HG03432 (cell line): ENCODE results near the gene XKR8.

Experiments
- ATAC-seq: cut with Tn5 transposase; IDR thresholded peaks from one replicate; pipeline ENCODE4 v1.9.1; 2021; ENCODE audit warnings: mild to moderate bottlenecking, moderate library complexity; ENCODE audit not compliant: unreplicated experiment

Gene XKR8

DNA sequence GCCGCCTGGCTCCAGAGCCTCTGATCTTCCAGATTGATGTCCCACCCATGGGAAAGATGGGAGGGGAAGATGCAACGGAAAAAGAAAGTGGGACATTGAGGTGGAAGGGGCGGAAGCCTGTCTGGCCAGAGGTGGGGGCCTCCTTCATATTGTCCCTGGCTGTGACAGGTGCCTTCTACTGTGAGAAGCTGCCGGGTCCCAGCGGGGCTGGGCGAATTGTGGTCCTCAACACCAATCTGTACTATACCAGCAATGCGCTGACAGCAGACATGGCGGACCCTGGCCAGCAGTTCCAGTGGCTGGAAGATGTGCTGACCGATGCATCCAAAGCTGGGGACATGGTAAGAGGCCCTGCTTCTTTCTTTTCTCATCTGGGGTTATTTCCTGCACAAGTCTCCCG lies 5.6 kb upstream of the XKR8 start:
- ATAC-seq, result no peak

DNA sequence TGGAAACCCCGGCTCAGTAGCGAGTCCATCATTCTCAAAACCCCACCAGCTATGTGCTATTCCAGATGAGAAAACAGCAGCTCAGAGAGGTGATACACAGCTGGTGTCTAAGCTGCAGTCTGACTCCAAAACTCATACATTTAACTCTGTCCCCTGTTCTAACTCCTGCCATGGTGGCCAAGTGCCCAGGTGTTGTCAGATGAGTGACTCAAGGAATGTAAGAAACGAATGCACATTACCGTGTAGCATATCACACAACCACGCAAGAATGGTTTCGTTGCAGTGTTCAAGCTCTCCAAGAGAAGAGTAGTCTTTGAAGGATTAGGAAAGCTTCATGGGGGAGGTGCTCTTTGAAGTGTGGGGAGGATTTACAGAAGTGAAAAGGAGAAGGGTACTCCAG lies 4.7 kb upstream of the XKR8 start:
- ATAC-seq, result no peak

DNA sequence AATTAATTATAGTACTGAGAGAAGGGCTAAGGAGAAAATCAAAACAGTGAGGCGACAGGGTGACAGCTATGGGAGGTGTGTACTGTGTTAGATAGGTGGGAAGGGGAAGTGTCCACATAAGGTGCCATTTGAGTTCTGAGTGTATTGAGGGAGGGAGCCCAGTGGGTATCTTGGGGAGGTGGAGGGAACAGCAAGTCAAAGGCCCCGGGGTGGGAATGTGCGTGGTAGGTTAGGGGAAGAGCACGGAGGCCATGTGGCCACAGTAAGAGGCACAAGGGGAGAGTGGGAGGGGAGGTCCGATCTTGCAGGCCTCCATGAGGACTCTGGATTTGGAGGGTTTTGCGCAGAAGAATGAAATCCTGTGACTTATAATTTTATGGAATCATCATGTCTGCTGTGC lies 3.0 kb upstream of the XKR8 start:
- no peak for ATAC-seq

DNA sequence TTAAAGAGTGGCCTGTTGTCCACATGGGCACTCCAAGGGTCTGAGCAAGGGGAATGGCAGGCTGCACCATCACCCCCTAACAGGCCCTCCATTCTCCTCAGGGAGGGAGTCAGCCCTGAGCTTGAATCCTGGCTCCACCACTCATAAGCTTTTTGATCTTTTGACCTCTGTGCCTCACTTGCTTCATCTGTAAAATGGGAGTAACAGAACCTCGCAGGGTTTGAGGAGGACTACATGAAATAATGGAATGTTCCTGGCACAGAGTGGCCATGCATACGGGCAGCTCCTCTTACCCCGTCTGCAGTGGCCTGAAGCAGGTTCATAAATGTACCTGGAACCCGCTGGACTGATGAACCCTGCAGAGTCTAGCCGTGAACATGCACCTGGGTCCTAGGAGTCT lies 2.1 kb upstream of the XKR8 start:
- no peak for ATAC-seq

DNA sequence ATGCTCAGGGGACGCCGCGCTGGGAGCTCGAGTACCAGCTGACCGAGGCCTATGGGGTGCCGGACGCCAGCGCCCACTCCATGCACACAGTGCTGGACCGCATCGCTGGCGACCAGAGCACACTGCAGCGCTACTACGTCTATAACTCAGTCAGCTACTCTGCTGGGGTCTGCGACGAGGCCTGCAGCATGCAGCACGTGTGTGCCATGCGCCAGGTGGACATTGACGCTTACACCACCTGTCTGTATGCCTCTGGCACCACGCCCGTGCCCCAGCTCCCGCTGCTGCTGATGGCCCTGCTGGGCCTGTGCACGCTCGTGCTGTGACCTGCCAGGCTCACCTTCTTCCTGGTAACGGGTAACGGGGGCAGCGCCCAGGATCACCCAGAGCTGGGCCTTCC lies 1.3 kb upstream of the XKR8 start:
- ATAC-seq, result no peak

DNA sequence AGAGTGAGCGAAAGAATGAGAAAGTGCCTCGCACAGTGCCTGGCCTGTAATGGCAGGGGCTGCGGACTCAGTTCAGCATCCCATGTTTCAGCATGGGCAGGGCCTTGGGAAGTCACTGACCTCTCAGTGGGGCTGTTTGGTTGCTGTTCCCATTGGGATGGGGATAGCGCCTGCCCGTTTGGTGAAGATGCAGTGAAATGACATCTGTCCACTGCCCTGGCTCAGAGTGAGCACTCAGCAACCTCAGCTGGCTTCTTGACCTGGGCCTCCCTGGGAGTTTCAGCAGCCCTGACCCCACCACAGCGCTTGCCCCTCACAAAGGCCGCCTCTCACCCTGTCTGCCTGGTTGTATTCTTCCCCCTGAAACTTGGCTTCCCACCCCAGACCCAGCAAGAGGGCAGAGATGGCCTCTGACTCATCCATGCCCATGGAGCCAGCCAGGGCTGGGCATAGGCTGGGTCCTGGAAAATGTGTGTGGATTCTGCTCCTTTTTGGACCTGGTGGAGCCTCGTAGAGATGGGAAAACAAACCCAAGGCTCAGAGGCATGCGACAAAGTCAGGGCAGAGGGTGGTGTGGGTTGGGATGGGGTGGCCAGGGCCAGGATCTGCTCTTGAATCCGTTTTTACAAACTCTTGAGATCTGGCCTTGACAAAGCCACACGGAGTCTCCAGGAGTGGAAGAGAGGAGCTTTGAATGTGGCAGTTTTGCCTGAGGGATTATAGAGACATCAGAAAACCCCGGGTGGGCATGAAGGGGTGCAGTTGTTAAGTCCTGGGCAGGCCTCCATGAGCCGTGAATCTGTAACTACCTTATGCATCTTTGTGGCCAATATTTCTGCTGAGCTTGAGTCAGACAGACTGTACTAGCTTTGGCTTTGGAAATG lies 1.2 kb downstream of the XKR8 start:
- no peak for ATAC-seq

DNA sequence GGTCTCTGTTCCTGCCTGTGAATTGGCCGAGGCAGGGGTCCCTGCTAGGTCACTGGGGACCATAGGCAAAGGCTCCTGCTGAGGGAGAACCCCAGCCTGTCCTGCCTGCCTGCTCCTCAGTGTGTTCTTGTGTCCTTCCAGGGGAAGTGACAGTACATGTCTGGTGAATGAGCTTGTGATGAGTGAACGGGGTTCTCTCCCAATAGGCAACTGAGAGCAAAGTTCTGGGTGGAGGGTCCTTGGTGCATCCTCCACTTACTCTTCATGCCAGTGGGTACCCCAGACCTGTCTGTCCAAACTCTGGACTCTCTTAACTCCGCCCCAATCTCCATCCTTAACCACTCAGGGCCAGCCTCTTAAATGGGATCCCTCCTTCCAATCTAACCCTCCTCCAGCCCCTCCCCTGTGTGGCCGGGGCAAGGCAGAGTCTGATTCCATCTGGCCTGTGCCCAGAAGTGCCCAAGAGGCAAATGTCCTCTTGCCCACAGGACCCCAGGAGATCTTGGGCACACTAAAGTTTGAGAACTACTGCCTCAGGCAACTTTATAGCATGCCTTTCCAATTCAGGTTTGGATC lies 2.0 kb downstream of the XKR8 start:
- no peak for ATAC-seq

DNA sequence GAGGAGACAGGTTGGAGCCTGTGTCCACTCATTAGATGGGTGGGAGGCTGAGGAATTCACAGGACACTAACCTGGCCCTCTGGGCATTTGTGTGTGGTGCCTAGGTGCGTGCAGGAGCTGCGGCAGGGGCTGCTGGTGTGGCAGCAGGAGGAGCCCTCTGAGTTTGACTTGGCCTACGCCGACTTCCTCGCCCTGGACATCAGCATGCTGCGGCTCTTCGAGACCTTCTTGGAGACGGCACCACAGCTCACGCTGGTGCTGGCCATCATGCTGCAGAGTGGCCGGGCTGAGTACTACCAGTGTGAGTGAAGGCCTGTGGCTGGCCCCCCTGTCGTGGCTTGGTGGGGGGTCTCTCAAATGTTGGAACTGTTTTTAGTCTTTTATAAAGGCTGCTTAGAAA lies 3.6 kb downstream of the XKR8 start:
- ATAC-seq, result no peak

DNA sequence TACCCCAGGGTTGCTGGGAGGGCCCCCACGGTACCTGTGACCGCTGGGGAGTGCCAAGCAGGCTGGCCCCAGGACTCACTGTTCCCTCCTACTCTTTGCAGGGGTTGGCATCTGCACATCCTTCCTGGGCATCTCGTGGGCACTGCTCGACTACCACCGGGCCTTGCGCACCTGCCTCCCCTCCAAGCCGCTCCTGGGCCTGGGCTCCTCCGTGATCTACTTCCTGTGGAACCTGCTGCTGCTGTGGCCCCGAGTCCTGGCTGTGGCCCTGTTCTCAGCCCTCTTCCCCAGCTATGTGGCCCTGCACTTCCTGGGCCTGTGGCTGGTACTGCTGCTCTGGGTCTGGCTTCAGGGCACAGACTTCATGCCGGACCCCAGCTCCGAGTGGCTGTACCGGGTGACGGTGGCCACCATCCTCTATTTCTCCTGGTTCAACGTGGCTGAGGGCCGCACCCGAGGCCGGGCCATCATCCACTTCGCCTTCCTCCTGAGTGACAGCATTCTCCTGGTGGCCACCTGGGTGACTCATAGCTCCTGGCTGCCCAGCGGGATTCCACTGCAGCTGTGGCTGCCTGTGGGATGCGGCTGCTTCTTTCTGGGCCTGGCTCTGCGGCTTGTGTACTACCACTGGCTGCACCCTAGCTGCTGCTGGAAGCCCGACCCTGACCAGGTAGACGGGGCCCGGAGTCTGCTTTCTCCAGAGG lies 6.8 kb downstream of the XKR8 start:
- no peak for ATAC-seq

DNA sequence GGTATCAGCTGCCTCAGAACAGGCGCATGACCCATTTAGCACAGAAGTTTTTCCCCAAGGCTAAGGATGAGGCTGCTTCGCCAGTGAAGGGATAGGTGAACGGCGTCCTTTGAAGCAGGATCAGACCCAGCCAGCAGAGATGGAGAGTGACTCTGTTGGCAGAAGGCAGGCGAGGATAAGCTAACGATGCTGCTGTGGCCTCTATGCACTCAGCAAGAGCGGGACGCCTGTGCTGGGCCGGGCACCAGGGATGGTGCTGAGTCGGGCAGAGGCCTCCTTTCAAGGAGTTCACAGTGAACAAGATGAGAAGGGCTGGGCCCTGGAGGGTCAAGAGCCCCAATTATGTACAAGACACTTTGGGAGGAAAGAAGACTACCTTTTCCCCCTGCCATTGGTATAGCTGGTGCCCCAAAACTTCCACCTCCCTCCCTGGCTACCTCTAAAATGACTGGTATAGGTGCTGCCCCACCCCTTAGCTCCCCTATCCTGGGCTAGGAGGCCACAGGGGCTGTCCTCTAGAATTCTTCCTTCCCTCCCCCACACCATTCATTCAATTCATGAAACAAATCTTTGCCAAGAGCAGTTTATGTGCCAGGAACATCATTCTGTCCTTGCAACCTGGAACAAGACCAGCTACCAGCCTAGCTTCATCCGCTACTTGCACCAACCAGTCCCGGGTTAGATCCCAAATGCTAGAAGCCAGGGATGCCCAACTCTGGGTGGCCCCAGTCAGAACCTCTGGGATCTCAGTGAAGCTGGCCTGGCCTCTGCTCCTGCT lies 7.5 kb downstream of the XKR8 start:
- no peak for ATAC-seq

DNA sequence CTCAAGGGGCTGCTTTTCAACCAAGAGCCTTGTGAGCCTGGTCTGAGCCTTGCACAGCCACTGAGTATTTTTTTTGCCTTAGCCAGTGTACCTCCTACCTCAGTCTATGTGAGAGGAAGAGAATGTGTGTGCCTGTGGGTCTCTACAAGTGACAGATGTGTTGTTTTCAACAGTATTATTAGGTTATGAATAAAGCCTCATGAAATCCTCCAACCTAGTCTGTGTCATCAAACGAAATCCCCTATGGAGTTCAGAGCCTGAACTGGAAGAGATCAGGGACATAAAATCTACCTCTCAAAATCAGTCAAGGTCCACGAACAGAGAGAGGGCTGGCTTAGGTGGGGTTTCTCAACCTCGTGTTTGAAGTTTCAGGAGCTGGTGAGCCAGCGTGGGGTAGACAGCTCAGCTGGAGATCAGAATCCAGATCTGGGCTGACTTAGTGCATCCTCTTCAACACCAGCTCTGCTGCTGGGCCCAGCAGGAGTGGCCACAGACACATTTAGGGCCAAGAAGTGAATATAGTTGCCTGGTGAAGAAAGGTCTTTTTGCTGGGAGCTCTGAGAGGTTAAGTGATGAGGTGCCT lies 8.2 kb downstream of the XKR8 start:
- no peak for ATAC-seq

DNA sequence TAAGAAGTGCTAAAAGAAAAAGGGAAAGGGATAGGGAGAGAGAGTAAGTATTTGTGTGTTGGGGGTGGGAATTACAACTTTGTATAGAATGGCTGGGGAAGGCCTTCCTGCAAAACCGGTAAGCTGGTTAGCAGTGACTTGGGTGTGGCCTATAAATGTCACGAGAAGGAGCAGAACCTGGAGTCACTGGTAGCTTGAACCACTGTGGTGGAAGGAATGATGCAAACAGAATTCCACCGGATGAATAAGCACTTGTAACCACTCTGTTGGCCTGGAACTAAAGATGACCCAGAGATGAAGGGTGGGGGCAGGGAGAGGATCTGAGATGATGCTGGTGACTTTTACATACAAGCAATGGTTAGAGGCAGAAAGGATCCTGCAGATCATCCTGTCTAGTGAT lies 8.9 kb downstream of the XKR8 start:
- no peak for ATAC-seq

DNA sequence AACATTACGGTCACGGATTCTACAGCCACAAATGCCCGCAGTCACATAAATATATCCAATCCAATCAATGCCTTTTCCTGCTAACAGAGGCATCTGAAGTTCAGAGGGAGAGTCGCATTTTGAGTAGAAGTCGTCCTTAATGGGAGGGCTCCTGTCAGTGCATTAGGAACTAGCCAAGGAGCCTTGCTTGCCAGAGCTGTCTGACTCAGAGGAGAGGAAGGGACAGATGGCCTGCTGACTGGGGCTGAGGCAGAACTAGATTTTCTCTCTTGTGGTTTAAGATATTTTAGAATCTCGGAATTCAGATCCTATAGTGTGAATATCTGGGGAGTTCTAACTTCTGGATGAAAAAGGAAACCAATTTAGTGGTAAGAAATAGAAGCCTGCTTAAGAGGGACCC lies 10.6 kb downstream of the XKR8 start:
- no peak for ATAC-seq

DNA sequence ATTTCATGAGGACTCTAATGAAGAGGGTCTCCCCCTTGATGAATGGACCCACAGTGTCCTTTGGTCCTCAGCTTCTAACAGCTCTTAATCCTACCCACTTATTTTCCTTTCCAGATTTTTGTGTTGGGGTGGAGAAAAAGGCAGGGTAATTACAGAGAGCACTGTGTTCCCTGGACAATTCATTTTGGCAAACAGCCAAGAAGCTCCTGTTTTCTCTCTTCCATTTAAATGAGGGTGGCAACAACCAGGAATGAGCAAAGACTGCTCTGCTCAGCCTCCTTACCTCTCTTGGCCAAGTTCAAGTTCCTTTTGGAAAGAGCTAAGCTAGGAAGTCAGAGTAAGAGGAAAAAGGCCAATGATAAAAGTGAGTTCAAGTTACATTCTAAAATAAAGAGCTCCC lies 11.9 kb downstream of the XKR8 start:
- ATAC-seq, result no peak

DNA sequence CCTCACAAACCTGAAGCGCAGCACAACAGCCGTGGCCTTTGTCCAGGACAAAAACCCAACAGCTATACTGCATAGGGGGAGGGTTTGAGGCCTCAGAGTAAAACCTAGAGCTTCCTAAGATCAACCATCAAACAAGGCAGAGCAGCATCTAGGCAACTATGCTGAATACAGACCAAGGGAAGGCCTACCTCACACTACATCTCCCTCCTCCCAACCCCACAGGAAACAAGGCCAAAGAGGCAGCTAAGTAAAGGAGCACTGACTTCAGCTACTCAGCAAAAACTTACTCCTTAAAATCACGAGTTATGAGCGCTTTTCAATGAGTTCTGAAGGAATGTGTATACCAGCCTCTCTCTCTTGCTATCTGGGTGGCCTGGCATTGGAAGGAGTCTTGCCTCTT lies 12.4 kb downstream of the XKR8 start:
- no peak for ATAC-seq

DNA sequence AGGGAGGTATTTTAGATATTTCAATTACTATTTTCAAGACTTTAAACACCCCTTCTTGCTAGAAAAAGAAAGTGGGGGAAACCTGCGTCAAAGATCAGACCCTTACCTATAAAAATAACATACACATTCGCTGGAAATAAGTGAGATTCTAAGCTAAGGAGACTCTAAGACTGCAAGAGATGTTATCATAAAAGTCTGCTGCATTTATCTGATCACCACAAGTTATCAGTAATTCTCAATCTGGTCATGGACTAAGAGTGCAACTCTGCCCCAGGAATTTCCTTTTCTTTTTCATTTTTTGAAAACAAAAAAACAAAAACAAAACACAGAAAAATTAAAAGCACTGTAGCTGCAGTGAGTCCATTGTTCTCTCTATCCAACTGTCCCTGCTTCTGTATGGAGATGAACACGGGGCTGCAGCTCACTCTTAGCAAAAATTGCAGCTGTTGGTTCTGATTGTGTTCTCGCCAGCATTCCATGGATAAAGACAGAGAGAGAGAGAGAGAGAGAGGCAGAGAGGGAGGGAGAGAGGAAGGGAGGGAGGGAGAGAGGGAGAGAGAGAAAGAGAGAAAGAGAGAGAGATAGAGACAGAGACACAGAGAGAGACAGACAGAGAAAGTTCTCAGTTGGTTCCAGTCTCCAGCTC lies 14.1 kb downstream of the XKR8 start:
- ATAC-seq, result no peak

DNA sequence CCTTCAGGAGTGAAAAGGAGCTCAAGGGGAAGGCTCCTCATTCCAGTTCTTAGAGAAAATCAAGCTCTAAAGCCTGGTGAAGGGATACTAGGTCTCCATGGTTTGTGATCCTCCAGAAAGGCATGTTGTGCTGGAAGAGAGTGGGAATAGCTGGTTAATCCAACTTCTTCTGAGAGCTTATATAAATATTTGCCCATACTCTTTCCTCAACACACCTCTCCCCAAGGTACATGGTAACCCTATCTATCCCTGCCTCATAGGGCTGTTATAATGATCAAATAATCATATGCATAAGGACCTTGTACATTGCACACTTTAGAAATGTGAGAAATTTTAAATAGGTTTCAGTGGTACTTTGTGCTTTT lies 14.6 kb downstream of the XKR8 start:
- no peak for ATAC-seq

DNA sequence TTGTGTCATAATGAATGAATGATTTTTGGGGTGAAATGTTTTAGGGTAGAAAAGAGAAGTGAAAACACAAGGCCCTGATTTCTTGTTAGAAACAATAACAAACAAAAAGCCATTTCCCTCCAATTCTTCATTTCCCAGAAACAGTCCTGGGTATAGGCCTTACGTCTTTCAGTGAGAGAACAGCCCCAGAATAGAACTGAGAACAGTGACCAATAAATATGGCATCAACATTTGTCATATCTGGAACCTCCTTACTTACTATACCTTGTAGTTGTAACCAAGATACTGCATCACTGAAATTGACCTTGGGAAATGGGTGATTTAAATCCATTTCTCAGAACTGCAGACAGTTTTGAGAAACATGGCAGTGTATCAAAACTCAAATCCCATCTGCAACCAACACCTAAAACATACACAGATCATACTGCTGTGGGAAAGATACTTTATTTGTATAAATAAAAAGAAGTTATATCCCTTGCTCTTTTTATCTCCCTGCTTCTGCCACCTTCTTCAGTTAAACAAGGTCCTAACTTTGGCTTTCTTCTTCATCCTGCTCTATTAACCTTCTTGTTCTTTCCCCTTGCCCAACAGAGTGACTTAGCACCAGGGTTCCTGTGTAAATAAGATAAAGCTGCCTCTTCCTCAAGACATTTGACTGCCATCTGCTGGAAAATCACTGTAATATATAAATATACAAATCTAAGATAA lies 19.5 kb downstream of the XKR8 start:
- ATAC-seq, result no peak

DNA sequence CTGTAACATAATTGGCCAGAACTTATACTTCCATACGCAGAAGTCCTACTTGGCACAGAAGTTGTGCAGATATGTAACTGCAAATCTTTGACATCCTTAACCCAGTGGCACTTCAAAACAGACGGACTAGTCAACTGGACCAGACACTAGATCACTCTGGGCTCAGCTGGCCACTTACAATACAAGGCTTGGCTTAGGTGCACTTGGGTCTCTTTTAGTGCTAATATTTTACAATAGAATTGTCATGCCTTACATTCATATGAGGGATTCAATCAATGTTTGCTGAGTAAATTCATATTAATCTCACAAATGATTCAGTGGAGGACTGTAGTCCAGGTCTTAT lies 20.1 kb downstream of the XKR8 start:
- no peak for ATAC-seq

DNA sequence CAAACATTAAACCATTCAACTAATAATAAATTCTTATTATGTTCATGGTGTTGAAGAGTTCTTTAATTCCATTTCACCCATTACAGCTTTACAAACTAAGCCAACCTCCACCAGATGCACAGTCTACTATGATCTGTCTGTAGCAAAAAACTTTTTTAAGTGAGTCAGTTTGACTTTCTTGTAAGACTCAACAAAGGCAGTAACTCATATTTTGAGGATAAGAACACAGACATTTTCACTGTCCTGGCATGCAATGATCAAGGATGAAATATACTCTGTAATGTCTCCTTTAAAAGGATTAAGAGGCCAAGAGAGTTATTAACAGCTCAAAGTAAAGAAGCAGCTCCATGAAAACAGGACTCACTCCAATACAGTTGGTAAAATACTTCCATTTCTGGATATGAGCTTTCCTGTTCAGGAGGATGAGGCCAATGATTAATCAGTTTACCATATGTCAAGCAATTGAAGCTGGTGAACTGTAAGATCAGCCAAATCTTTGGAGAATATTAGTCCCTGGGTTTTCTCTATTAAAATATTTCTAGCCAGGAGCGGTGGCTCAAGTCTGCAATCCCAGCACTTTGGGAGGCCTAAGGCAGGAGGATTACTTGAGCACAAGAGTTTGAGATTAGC lies 20.6 kb downstream of the XKR8 start:
- no peak for ATAC-seq
